HG02970 (cell line): Measurements from ENCODE around the gene TNFRSF1A.

Experiments used
- ATAC-seq: cut with Tn5 transposase; IDR thresholded peaks from one replicate; pipeline ENCODE4 v1.9.1; 2021; ENCODE audit warnings: mild to moderate bottlenecking, moderate library complexity, moderate number of reproducible peaks; ENCODE audit not compliant: unreplicated experiment, low FRiP score

TNFRSF1A gene

DNA sequence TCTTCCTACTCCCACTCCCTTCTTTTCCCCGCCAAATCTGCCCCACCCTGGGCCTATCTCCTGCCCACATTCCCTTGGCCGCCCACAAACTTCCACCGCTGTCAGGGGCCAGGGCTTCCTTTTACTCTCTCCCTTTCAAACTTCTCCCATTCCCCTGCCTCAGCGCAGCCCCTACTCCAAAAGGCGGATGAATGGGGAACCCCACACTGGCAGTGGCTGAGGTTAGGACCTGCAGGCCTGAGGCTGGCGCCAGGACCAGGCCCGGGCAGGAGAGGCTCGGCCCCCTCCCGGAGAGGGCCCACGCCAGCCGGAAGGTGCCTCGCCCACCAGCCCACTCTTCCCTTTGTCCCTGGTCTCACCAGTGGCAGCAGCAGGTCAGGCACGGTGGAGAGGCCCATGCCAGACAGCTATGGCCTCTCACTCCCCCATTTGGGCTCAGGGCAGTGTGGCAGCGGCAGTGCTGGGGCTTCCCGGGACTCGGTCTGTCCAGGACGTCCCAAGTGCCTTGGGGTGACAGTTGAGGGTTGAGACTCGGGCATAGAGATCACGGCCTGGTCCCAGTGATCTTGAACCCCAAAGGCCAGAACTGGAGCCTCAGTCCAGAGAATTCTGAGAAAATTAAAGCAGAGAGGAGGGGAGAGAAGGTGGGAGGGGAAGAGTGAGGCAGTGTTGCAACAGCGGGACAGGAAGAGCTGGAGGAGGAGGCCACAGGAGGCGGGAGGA is at the start of gene TNFRSF1A:
TNFRSF1A (minus strand) TSS at position 660 of the 723 bp plus-strand sequence; CDS start at position 398, 262 bp downstream.
- ATAC-seq = no peak

DNA sequence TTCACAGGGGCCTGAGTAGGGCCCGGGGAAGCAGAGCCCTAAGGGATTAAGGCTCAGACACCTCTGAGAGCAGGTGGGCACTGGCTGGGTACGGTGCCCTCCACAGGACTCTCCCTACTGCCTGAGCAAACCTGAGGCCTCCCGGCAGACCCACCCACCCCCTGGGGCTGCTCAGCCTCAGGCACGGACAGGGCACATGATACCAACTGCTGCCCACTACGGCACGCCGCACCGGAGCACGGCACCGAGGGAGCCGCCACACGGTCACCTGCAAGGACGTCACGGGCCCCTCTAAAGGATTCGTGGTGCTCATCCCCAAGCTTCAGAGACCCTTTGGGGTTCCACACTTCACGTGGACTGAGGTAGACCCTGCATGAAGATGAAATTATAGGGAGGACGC is 49.1 kb upstream of the TNFRSF1A start:
- ATAC-seq = no peak

GRCh38 chr12:6390084-6390799 is 48.4 kb upstream of the TNFRSF1A start:
- ATAC-seq = no peak

GRCh38 chr12:6387541-6387940 is 45.7 kb upstream of the TNFRSF1A start:
- no peak for ATAC-seq

GRCh38 chr12:6386491-6386890 is 44.6 kb upstream of the TNFRSF1A start:
- no peak for ATAC-seq

DNA sequence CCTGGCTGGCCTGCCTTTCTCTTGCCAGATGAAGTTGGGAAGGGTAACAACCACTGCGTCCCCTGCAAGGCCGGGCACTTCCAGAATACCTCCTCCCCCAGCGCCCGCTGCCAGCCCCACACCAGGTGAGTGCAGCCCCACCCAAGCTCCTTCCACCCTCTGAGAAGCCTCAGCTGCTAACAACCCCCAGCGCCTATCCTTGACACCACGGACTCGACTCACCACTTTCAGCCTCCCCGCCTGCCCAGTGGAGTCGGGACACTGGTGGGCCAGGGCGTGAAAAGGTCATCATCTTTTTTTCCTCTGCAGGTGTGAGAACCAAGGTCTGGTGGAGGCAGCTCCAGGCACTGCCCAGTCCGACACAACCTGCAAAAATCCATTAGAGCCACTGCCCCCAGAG is 44.2 kb upstream of the TNFRSF1A start:
- no peak for ATAC-seq

- no peak for ATAC-seq
These were observed 42.9 kb upstream of the TNFRSF1A start for GRCh38 chr12:6384499-6385436.

DNA sequence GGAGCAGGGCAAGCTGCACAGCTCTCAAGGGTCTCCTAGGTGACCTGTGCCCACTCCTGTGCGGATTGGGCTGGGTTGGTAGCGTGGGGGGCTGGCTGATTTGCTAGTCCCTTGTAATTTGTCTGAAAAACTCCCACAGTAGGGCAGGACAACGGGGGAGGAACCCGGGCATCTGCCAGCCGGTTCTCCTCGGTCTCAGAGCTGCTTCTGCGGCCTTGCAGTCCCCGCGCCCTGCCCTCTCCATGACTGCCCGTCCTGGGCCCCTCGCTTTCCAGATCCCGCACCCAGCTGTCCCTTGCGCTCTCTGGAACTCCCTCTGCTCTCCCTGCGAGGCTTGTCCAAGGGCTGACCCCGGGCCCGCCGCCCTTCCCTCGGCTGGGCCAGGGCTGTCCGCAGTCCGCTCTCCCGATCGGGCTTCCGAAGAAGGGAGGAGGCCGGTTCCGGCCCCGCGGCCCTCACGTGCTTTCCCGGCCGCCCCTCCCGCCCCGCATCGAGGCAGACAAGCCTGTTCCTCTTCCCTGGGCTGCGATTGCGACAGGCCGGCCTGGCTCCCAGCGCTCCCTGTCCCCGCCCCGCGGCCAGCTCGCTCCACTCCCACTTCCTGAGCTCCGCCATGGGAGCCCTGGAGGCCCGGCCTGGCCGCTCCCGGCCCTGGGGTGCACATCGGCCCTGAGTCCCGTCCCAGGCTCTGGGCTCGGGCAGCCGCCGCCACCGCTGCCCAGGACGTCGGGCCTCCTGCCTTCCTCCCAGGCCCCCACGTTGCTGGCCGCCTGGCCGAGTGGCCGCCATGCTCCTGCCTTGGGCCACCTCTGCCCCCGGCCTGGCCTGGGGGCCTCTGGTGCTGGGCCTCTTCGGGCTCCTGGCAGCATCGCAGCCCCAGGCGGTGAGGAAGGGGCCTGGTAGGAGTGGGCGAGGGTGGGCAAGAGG is 42.0 kb upstream of the TNFRSF1A start, which contains the start of gene LTBR:
LTBR (plus strand) TSS at position 591 of the 927 bp plus-strand sequence; CDS start at position 788, 197 bp downstream.
- ATAC-seq = no peak

- no peak for ATAC-seq
These were observed 41.1 kb upstream of the TNFRSF1A start for GRCh38 chr12:6382982-6383381.

DNA sequence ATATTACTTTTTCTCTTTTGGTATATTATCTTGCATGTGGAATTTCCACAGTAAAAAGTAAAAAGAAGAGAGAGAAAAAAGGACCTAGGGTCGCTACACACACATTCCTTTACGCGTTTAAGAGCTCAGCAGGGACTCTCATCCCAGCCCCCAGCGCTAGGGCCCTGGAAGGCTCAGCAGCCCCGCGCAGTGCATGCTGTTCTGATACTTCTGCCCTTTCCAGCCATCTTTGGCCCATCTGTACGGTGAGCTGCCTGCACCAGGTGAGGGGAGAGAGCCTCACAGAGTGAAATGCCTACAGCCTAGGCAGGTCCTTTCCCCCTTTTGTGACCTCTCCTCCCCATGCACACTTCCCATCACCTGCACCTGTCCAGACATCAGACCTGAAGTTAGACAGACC is 40.5 kb upstream of the TNFRSF1A start:
- ATAC-seq = no peak

DNA sequence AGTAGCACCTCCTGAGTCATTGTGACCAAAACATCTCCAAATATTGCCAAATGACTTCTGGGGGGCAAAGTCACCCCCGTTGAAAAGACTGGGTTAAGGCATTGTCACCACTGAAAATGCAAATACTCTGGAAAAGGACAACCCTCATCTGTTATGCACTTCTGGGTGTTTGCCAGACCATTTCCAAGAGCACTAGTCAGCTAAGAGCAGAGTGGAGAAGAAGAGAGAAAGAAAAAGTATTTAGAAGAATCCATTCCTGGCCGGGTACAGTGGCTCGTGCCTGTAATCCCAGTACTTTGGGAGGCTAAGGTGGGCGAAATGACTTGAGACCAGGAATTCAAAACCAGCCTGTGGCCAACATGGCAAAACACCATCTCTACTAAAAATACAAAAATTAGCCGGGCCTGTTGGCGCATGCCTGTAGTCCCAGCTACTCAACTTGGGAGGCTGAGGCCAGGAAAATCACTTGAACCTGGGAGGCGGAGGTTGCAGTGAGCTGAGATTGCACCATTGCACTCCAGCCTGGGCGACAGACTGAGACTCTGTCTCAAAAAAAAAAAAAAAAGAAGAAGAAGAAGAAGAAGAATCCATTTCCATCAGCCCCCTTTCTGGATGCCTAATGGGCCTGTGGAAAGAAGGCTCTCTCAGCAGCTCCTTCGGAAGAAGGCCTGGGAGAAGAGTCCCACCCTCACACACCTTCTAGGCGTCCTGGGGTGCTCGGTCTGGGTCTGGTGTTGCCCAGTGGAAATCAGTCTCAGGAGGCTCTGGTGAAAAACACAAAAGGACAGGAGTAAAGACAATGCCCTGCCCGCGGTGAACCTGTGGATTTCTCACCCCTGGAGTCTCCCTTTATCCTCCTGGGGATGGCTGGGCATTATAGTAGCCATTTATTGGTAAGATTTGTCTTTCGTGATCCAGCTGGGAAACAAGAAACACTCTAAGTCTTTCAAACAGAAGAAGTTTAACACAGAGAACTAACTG is 38.6 kb upstream of the TNFRSF1A start:
- no peak for ATAC-seq

DNA sequence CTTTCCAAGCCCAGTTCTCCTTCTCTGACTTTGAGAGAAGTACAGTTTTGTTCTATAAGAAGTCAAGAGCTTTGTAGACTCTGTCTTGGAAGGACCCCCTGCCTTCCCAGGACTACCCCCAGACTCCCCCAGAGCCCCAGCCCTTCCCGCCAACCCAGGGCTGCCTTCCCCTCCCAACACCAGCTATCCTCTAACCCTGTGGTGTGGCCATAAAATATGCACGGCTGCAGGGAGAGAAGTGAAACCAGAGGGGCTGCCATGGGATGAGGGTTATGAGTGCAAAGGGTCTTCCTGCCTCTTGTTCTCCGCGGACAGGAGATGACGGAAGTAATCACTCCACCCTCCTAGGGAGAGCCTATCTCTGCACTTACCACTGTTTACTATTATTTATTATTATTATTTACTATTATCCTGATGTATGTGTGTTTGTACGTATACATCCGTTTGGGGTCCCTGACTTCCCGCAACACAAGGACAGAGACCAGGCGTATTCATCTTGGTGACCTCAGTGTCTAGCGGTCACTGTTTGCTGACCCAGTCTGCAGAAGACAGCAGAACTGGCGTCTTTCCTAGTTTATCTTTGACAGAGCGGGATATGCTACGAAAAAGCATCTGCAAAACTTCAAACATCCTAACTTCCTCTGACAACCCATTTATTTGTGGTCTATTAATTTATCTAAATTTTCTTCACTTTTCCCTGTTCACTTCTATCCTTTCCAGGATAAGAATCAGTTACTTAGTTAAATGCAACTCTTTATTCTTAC is 37.0 kb upstream of the TNFRSF1A start:
- no peak for ATAC-seq

- no peak for ATAC-seq
These were observed 35.8 kb upstream of the TNFRSF1A start for GRCh38 chr12:6377667-6377994.

DNA sequence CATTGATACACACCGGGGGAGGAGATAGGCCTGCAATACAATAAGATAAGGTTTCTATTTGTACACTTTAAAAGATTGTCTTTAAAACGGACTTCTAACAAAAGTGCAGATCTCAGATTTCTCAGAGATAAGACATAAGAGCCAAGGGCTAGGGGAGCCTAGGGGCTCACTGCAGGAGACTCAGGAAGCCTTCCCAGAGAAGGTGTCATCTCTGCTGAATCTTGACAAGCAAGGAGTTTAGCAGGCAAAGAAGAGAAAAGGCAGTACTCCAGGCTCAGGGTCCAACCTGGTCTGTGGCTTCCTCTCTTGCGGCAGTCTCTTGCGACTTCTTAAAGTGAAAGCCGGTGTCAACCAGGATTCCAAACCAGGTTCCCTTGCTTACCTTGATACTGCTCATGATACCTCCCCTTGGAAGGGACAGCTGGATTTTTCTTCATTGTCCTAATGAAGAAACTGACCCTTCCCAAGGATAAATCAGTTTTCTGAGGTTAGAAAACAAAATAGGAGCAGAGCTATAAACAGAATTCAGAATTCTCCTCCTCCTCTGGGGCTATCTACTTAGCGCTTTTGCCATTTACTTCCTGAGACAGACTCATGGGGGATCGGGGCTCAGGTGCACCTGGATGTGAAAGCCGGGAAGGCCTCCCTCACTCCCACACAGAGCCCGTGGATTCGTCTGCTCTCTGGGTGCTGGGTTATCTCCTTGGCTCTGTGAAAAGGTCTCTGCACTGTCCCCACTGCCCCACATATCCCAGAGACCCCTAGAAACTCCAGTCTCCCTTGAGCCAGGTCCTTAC is 35.2 kb upstream of the TNFRSF1A start:
- ATAC-seq = no peak

DNA sequence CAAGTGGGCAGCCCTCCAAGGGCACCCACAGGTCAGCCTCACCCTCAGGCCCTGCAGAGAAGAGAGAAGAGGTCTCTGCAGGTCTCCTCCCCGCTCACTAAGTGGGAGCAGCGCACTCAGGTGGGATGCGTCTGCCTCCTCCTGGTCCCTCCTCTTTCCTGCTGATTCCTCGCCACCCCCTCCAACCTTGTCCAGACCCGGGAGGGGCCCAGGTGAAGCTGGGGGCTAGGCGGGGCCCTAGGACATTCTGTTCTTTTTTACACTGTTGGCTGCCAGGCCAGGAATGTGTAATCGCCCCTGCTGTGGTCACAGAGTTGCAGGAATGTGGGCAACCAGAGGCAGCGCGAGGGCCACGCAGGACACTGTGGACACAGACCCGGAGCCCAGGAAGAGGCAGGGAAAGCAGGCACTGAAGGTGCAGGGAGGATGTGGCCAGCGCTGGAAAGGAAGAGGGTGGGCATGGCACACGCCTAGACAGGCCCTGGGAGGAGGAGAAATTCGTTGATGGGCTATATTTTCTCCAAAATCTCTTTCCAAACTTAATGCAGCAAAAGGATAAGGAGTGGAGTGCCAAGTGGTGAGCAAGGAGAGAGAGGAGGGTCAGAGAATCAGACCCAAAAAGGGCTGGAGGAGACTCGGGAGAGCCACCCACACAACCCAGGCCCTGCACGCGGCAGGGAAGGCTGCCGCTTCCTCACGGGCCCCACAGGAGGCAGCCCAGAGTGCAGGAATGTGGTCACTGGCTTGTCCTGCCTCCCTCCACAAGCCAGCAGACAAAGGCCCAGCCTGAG is 34.4 kb upstream of the TNFRSF1A start:
- no peak for ATAC-seq

DNA sequence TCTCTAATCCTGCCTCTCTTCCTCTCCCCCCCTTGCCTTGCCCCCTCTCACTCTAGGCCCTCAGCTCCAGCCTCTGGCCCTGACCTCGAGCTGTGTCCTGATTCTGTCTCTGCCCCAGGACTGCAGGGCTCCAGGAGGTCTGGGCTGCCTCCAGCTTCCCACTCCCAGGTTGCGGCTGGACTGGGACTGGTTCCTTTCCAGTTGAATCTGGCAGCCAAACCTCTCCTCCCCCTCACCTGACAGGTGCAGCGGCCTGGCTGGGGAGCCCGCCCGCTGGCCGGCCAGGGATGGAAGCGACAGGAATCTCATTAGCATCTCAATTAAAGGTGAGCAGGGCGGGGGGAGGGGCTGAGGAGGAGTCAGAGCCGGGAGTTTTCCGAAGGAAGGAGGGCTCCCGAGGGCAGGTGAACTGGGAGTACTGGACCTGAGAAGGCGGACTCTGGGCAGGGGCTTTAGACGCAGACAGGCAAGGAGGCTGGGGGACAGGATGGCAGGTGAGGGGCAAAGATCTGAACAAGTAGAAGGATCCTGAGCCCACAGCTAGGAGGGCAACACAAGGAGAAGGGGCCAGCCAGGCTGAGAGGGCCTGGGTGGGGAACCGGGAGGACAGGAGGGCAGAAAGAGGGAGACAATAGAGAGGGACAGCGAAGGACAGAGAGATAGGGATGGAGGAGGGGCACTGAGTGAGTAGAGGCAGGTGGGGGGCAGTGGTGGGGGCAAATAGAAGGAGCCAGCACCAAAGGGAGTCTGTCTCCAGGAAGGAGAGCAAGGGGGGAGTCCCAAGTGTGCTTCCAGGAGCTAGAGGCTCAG is 33.6 kb upstream of the TNFRSF1A start, which contains the start of gene SCNN1A:
SCNN1A (minus strand) TSS at position 295 of the 810 bp plus-strand sequence. CDS start 780 bp downstream, outside the sequence.
- ATAC-seq = no peak
